HepG2 (cell line): ENCODE measurements around the gene ZBTB25. TPM values are rescaled to one million over a fixed set of nuclear protein-coding genes. Genes with fewer than 3 reads are reported as not detected.

Source experiments
- AKAP8 ChIP-seq: sonication (generic); formaldehyde crosslinking; IDR thresholded peaks from 2 replicates; pipeline ENCODE4 v1.5.1; 2020; ENCODE audit warnings: mild to moderate bottlenecking, missing genetic modification reagents
- GZF1 ChIP-seq: sonication (generic); formaldehyde crosslinking; IDR thresholded peaks from 2 replicates; pipeline ENCODE4 v1.5.1; 2020; ENCODE audit warnings: mild to moderate bottlenecking, missing genetic modification reagents
- HNRNPLL ChIP-seq: fragments of 200-400 bp; formaldehyde crosslinking; IDR thresholded peaks from 2 replicates; pipeline ENCODE4 v1.6.1; 2017; ENCODE audit warnings: mild to moderate bottlenecking, low read depth, low read length; ENCODE audit not compliant: poor library complexity, severe bottlenecking
- IRX3 ChIP-seq: sonication (generic); formaldehyde crosslinking; IDR thresholded peaks from 2 replicates; pipeline ENCODE4 v1.8.1; 2023; ENCODE audit warnings: mild to moderate bottlenecking, low read depth, missing genetic modification reagents, borderline replicate concordance
- NFYB ChIP-seq: sonication (generic); formaldehyde crosslinking; IDR thresholded peaks from 2 replicates; pipeline ENCODE4 v1.4.0; 2020; ENCODE audit warnings: missing genetic modification reagents
- PHF8 ChIP-seq: sonication (generic); formaldehyde crosslinking; IDR thresholded peaks from 2 replicates; pipeline ENCODE4 v1.5.0; 2020; ENCODE audit warnings: missing genetic modification reagents
- RBFOX2 ChIP-seq: fragments of 200-400 bp; formaldehyde crosslinking; IDR thresholded peaks from 2 replicates; pipeline ENCODE4 v1.6.1; 2017; ENCODE audit warnings: low read depth, mild to moderate bottlenecking, low read length
- SMARCE1 ChIP-seq: fragments of 450-650 bp; IDR thresholded peaks from 2 replicates; pipeline ENCODE4 v1.6.1; 2017; ENCODE audit warnings: borderline replicate concordance
- SOX13 ChIP-seq, 3 experiments: fragments of 450-650 bp in 1 of 3; sonication (generic) in 1 of 3; formaldehyde crosslinking in 1 of 3; IDR thresholded peaks in 2 of 3; conservative IDR thresholded peaks in 1 of 3; 2 replicates each; pipeline versions ENCODE4 v1.5.0 to v1.6.1; 2016 to 2020; ENCODE audit warnings: antibody characterized with exemption in 1 of 3, mild to moderate bottlenecking in 1 of 3, missing compliant biosample characterization in 1 of 3, missing genetic modification reagents in 1 of 3, moderate library complexity in 1 of 3
- SP1 ChIP-seq, 2 experiments: fragments of 450-650 bp in 1 of 2; sonication (generic) in 1 of 2; formaldehyde crosslinking in 1 of 2; IDR thresholded peaks; 2 replicates each; pipeline versions ENCODE4 v1.4.0 to v1.6.1; 2016 to 2020; ENCODE audit warnings: missing genetic modification reagents in 1 of 2
- SPEN ChIP-seq: sonication (generic); formaldehyde crosslinking; IDR thresholded peaks from 2 replicates; pipeline ENCODE4 v1.5.1; 2020; ENCODE audit warnings: low read depth, mild to moderate bottlenecking, missing genetic modification reagents
- SRSF4 ChIP-seq: fragments of 200-400 bp; formaldehyde crosslinking; IDR thresholded peaks from one replicate; pipeline ENCODE4 v1.6.1; 2018; ENCODE audit warnings: mild to moderate bottlenecking, low read depth, low read length, moderate library complexity; ENCODE audit not compliant: poor library complexity, severe bottlenecking
- TARDBP ChIP-seq: sonication (generic); formaldehyde crosslinking; IDR thresholded peaks from 2 replicates; pipeline ENCODE4 v1.8.0; 2022; ENCODE audit warnings: mild to moderate bottlenecking, missing genetic modification reagents
- ZBTB7A ChIP-seq: sonication (generic); formaldehyde crosslinking; IDR thresholded peaks from 2 replicates; pipeline ENCODE4 v1.8.0; 2022; ENCODE audit warnings: mild to moderate bottlenecking, missing genetic modification reagents
- ZEB1 ChIP-seq: IDR thresholded peaks from 2 replicates; pipeline ENCODE4 v1.6.1; 2012; ENCODE audit warnings: mild to moderate bottlenecking, low read depth, inconsistent platforms; ENCODE audit not compliant: insufficient replicate concordance
- ZFAT ChIP-seq: sonication (generic); formaldehyde crosslinking; conservative IDR thresholded peaks from 2 replicates; pipeline ENCODE4 v1.8.1; 2023; ENCODE audit warnings: missing genetic modification reagents, inconsistent platforms
- ZFX ChIP-seq: sonication (generic); formaldehyde crosslinking; IDR thresholded peaks from 2 replicates; pipeline ENCODE4 v1.4.0; 2020; ENCODE audit warnings: mild to moderate bottlenecking, low read depth, missing genetic modification reagents, moderate library complexity
- ZNF138 ChIP-seq: sonication (generic); formaldehyde crosslinking; IDR thresholded peaks from 2 replicates; pipeline ENCODE4 v1.5.0; 2020; ENCODE audit warnings: mild to moderate bottlenecking, low read depth, missing genetic modification reagents
- ZNF335 ChIP-seq: sonication (generic); formaldehyde crosslinking; IDR thresholded peaks from 2 replicates; pipeline ENCODE4 v1.4.0; 2020; ENCODE audit warnings: missing genetic modification reagents
- ZNF362 ChIP-seq: sonication (generic); formaldehyde crosslinking; IDR thresholded peaks from 2 replicates; pipeline ENCODE4 v1.4.0; 2020; ENCODE audit warnings: missing genetic modification reagents, mild to moderate bottlenecking, borderline replicate concordance
- ZSCAN31 ChIP-seq: sonication (generic); formaldehyde crosslinking; IDR thresholded peaks from 2 replicates; pipeline ENCODE4 v1.5.0; 2020; ENCODE audit warnings: low read depth, mild to moderate bottlenecking, missing genetic modification reagents
- polyA plus RNA-seq, 8 experiments: library from polyadenylated mRNA; depleted of rRNA in 3 of 8; stranded (reverse) in 7 of 8; unstranded in 1 of 8; fragments of >200 nt; fragmentation: Illumina TruSeq in 4 of 8; extraction: Trizol in 4 of 8; gene quantifications; 2 replicates each; pipeline versions ENCODE4 v1.2.1 to v1.2.3, GENCODE V29; 2011 to 2016; ENCODE audit warnings: low read depth in 4 of 8, missing spikeins in 1 of 8, mixed read lengths in 1 of 8; ENCODE audit not compliant: insufficient read depth in 1 of 8
- total RNA-seq, 5 experiments: library from RNA; depleted of rRNA; stranded (reverse); fragments of >200 nt; fragmentation: Illumina TruSeq; extraction: Trizol; gene quantifications; 2 replicates each; pipeline ENCODE4 v1.2.3, GENCODE V29; 2016; ENCODE audit warnings: low read depth in 1 of 5
- TF ChIP-seq, protein P1 (sequence below): IDR thresholded peaks from 2 replicates; pipeline ENCODE4 v1.6.1; 2016; ENCODE audit warnings: control low read depth

Gene ZBTB25
- total and polyA plus RNA-seq, 2 of the 13 experiments (the other 11 are each of a cell fraction or from before 2014, with no cell fraction given), result 3.5 to 7.6 TPM

DNA sequence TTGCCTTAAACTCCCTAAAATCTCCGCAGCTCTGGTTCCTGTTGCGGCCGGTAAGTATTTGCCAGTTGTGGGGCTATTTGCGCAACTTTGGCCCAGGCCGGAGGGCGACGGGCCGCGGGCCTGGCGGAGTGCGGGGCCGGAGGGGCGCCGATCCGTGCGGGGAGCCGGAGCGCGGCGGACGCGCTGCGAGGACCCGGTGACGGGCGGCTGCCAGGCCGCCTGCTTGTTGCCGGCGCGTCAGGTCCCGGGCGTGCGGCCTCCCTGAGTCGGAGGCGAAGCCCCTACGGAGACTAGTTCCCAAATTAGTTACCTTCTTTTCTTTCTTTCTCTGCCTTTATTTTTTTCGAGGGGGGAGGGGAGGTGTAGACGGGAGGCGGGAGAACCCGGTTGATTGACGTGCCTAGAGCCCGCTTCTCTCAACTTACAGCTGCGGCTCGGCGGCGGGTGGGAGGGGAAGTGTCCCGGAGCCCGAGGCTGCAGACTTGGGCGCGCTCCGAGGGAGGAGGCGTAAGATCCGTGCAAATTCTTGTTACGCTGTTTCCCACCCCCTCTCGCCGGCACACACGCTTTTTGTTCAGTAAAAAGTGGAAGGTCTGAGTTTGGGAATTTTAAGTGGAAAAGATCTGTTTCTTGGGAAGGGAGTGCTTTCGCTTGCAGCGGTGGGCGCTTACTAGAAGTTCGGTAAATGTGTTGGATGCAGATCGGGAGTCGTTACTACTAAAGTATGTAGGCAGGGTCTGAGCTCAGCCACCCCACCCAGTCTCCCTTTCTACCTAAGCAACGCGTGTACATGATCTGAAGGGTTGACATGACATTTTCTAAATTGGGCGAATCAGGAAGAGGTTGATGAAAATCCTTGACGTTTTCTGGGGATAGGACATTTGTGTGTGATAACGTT is 1.5 kb upstream of the ZBTB25 start (continued):
- TF ChIP-seq SOX13 (IDR thresholded peaks at IDR 0.05) (no peak), SOX13 (CRISPR knock-in tag; conservative IDR thresholded peaks at IDR 0.05 in 1 of 2, IDR thresholded peaks at IDR 0.05 in 1 of 2) (0 out of 4 replicates have a peak, but pooled peaks of 1 of the 2 experiments have one; percentile 68), ZEB1 (no peak), RBFOX2 (peak; percentile 69), PHF8 (CRISPR knock-in tag) (peak; percentile 67), SRSF4 (peak; percentile 21), ZFX (CRISPR knock-in tag) (peak; percentile 57), IRX3 (CRISPR knock-in tag) (peak; percentile 46; the same call in 1 of the 2 replicates), SP1 (IDR thresholded peaks at IDR 0.05) (no peak), SP1 (CRISPR knock-in tag; IDR thresholded peaks at IDR 0.05) (no peak; the same call in 1 of the 2 replicates), ZBTB7A (CRISPR knock-in tag) (0 out of 2 replicates have a peak, but pooled peaks have one; percentile 39), SMARCE1 (no peak), NFYB (peak; percentile 14; the same call in 1 of the 2 replicates), ZNF362 (CRISPR knock-in tag) (0 out of 2 replicates have a peak, but pooled peaks have one; percentile 7), ZFAT (CRISPR knock-in tag) (0 out of 2 replicates have a peak, but pooled peaks have one; percentile 3), HNRNPLL (peak; percentile 80), GZF1 (peak; percentile 94), TARDBP (CRISPR knock-in tag) (no peak), SPEN (CRISPR knock-in tag) (peak; percentile 13; the same call in 1 of the 2 replicates), ZSCAN31 (0 out of 2 replicates have a peak, but pooled peaks have one; percentile 23), ZNF335 (CRISPR knock-in tag) (peak; percentile 92), ZNF138 (0 out of 2 replicates have a peak, but pooled peaks have one; percentile 37), AKAP8 (CRISPR knock-in tag) (peak; percentile 41; the same call in 1 of the 2 replicates)
- TF ChIP-seq, protein P1, sequence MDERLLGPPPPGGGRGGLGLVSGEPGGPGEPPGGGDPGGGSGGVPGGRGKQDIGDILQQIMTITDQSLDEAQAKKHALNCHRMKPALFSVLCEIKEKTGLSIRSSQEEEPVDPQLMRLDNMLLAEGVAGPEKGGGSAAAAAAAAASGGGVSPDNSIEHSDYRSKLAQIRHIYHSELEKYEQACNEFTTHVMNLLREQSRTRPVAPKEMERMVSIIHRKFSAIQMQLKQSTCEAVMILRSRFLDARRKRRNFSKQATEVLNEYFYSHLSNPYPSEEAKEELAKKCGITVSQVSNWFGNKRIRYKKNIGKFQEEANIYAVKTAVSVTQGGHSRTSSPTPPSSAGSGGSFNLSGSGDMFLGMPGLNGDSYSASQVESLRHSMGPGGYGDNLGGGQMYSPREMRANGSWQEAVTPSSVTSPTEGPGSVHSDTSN (CRISPR knock-in tag), result peak; percentile 90
